ENCODE results near the gene ETNK2.

ETNK2 gene

DNA sequence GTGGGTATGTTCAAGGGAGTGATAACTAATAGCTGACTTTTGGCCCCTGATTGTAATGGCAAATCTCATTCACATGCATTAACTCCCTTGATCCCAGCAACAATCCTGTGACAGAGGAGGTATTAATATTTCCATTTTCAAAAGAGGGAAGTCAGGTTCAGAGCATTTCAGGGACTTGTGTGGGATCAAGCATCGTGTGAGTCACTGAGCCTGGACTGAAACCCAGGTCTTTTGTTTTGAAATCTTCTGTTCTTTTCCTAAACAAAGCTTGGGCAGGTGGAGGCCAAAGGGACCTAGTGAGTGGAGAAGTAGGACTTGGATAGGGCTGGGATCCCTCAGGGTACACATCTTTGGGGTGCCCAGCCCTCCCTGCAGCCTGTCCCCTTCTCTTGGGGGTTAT lies 37.9 kb downstream of the ETNK2 start:
- H3K27me3 ChIP-seq (ENCODE audit: control insufficient read depth in 1 of 2, insufficient read depth in 2 of 2, low read length in 2 of 2) = no peaks in the 10 kb centered on the region
- no peaks in the 10 kb centered on the region for H3K9me3 ChIP-seq (ENCODE audit: control insufficient read depth in 1 of 2, low read length in 2 of 2)
- H3K4me1 ChIP-seq (ENCODE audit: control insufficient read depth in 1 of 2, insufficient read depth in 2 of 2, low read length in 2 of 2) = peaks cover 0 to 3% of the 10 kb centered on the region in 2 donors
- no peak overlapping the region for H3K4me3 ChIP-seq (ENCODE audit: low read depth in 1 of 2, low read length in 2 of 2)
- H3K9ac ChIP-seq (ENCODE audit: low read depth in 1 of 2, low read length in 2 of 2) = no peak overlapping the region
- H3K36me3 ChIP-seq (ENCODE audit: control insufficient read depth in 1 of 2, insufficient read depth in 2 of 2, low read length in 2 of 2) = peaks cover 4 to 26% of the 10 kb centered on the region in 2 donors
- no peak overlapping the region for H3K27ac ChIP-seq (ENCODE audit: low read depth, low read length)

DNA sequence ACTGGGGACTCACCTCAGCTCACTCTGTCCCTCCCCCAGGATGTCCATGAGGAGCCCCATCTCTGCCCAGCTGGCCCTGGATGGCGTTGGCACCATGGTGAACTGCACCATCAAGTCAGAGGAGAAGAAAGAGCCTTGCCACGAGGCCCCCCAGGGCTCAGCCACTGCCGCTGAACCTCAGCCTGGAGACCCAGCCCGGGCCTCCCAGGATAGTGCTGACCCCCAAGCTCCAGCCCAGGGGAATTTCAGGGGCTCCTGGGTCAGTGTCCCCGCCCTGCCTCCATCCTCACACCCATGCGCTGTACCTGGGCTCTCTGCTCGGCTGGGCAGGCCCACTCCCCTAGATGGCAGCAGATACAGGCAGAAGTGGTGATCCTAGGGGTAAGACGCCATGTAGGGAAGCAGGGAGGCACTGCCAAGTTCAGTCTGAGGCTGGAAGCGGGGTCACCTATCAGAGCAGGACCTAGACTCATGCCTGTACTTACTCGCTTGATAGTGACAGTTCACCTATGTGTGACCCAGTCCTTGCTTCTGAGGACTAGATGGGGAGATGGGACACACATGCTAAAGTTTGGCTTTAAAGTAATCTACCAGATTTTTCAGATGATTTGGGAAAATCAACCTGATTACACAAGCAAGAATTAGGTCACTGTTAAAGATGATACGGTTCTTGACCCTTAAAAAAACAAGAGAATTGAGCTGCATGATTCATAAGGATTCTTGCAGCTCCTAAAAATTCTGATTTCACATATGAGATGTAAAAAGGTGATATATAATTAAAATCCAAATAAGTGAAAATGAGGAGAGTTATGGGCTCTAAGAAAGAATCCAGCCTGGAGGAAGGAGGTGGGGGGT lies 38.7 kb downstream of the ETNK2 start:
- H3K27me3 ChIP-seq (ENCODE audit: control insufficient read depth in 1 of 2, insufficient read depth in 2 of 2, low read length in 2 of 2) = no peaks in the 10 kb centered on the region
- peaks cover 0 to 3% of the 10 kb centered on the region in 2 donors for H3K4me1 ChIP-seq (ENCODE audit: control insufficient read depth in 1 of 2, insufficient read depth in 2 of 2, low read length in 2 of 2)
- no peak overlapping the region for H3K9ac ChIP-seq (ENCODE audit: low read depth in 1 of 2, low read length in 2 of 2)
- no peak overlapping the region for H3K27ac ChIP-seq (ENCODE audit: low read depth, low read length)
- peaks cover 4 to 19% of the 10 kb centered on the region in 2 donors for H3K36me3 ChIP-seq (ENCODE audit: control insufficient read depth in 1 of 2, insufficient read depth in 2 of 2, low read length in 2 of 2)
- H3K9me3 ChIP-seq (ENCODE audit: control insufficient read depth in 1 of 2, low read length in 2 of 2) = no peaks in the 10 kb centered on the region
- H3K4me3 ChIP-seq (ENCODE audit: low read depth in 1 of 2, low read length in 2 of 2) = no peak overlapping the region

DNA sequence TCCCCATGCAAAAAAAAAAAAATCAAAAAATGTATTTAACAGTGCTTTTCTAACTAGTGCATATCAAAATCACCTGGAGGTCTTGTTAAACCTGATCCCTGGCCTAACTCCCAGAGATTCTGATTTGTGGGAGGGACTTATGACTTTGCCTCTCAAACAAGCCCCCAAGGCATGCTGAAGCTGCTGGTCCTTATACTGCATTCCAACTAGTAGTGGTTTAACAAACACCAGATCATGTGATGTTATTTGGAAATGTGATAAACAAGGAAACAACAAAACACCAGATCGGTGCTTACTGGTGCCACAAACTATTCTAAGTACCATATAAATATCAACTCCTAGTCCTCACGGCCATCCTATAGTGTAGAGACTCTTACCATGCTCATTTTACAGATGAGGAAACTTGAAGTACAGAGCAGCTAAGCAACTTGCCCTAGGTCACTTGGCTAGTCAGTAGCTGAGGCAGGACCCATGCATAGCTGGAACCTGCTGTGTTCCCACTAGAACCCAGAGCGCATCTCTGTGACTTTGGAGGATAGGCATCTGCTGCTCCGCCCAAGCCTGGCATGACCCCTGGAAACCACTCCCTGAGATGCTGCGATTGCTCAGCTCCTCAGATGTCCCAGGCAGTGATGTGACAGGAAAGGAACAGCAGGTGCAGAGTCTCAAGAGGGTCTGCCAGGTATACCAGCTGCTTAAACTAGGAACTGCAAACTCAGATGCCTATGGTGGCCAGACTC lies 40.8 kb downstream of the ETNK2 start:
- Histone ChIP-seq H3K36me3 (ENCODE audit: control insufficient read depth in 1 of 2, insufficient read depth in 2 of 2, low read length in 2 of 2) (peaks cover 0 to 8% of the 10 kb centered on the region in 2 donors), H3K9ac (ENCODE audit: low read depth in 1 of 2, low read length in 2 of 2) (no peak overlapping the region), H3K4me1 (ENCODE audit: control insufficient read depth in 1 of 2, insufficient read depth in 2 of 2, low read length in 2 of 2) (peaks cover 0 to 3% of the 10 kb centered on the region in 2 donors), H3K9me3 (ENCODE audit: control insufficient read depth in 1 of 2, low read length in 2 of 2) (no peaks in the 10 kb centered on the region), H3K27me3 (ENCODE audit: control insufficient read depth in 1 of 2, insufficient read depth in 2 of 2, low read length in 2 of 2) (no peaks in the 10 kb centered on the region), H3K27ac (ENCODE audit: low read depth, low read length) (no peak overlapping the region), H3K4me3 (ENCODE audit: low read depth in 1 of 2, low read length in 2 of 2) (no peak overlapping the region)

DNA sequence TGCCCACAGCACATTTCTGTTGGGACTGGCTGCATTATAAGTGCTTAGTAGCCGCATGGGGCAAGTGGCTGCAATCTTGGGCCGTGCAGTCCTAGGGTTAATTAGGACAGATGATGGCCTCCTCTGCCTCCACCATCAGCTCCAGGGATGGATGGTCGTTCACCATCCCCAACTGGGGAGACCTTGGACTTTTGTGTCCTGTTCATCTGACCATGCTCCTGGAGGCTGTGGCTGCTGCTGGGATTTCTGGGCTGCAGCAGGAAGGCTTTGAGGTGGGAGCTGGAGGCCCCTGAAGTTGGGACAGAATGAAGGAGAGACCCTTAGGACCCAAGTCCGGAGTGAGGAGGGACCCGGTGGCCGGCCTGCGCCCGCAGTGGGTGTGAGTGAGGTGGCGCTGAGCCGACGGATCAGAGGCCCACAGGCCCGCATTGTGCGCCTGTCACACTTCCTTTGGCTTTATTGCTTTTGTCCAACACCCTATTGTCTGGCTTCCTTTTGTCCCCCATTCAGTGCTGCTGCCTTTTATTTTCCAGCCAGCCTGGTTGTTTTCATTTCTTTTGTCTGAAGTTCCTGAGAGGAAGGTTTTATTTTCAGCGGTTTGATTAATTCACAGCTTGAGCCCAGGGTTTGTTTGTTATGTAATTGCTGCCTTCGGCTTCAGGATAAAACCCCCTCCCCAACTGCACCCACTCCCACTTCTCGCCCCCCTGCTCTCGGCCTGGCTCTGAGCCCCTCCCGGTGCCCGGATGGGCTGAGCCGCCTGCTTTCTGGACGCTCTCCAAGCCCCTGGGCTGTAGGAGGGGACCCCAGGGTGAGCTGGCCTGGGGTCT lies 43.3 kb downstream of the ETNK2 start:
- no peak overlapping the region for H3K27ac ChIP-seq (ENCODE audit: low read depth, low read length)
- peaks cover 12 to 17% of the 10 kb centered on the region in 2 donors for H3K4me1 ChIP-seq (ENCODE audit: control insufficient read depth in 1 of 2, insufficient read depth in 2 of 2, low read length in 2 of 2)
- H3K9ac ChIP-seq (ENCODE audit: low read depth in 1 of 2, low read length in 2 of 2) = no peak overlapping the region
- H3K27me3 ChIP-seq (ENCODE audit: control insufficient read depth in 1 of 2, insufficient read depth in 2 of 2, low read length in 2 of 2) = no peaks in the 10 kb centered on the region
- no peak overlapping the region for H3K4me3 ChIP-seq (ENCODE audit: low read depth in 1 of 2, low read length in 2 of 2)
- H3K36me3 ChIP-seq (ENCODE audit: control insufficient read depth in 1 of 2, insufficient read depth in 2 of 2, low read length in 2 of 2) = no peaks in the 10 kb centered on the region
- H3K9me3 ChIP-seq (ENCODE audit: control insufficient read depth in 1 of 2, low read length in 2 of 2) = no peaks in the 10 kb centered on the region

DNA sequence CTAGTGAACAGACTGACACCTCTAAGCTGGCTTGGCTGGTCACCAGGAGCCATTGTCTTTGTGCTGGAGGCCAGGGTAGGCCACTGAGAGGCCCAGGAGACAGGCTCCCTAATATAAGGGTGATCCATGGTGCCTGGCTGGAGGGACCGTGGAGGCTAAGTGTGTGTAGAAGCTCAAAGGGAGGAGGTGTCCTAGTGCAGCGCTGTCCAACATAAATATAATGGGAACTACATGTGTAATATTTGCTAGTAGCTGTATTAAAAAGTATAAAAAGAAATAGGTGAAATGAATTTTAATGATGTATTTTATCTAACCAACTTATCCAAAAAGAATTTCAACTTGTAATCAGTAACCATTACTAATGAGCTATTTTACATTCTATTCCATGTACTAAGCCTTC lies 44.0 kb downstream of the ETNK2 start:
- no peaks in the 10 kb centered on the region for H3K27me3 ChIP-seq (ENCODE audit: control insufficient read depth in 1 of 2, insufficient read depth in 2 of 2, low read length in 2 of 2)
- no peaks in the 10 kb centered on the region for H3K9me3 ChIP-seq (ENCODE audit: control insufficient read depth in 1 of 2, low read length in 2 of 2)
- no peaks in the 10 kb centered on the region for H3K36me3 ChIP-seq (ENCODE audit: control insufficient read depth in 1 of 2, insufficient read depth in 2 of 2, low read length in 2 of 2)
- H3K9ac ChIP-seq (ENCODE audit: low read depth in 1 of 2, low read length in 2 of 2) = no peak overlapping the region
- H3K27ac ChIP-seq (ENCODE audit: low read depth, low read length) = no peak overlapping the region
- H3K4me1 ChIP-seq (ENCODE audit: control insufficient read depth in 1 of 2, insufficient read depth in 2 of 2, low read length in 2 of 2) = peaks cover 19 to 20% of the 10 kb centered on the region in 2 donors
- H3K4me3 ChIP-seq (ENCODE audit: low read depth in 1 of 2, low read length in 2 of 2) = no peak overlapping the region

DNA sequence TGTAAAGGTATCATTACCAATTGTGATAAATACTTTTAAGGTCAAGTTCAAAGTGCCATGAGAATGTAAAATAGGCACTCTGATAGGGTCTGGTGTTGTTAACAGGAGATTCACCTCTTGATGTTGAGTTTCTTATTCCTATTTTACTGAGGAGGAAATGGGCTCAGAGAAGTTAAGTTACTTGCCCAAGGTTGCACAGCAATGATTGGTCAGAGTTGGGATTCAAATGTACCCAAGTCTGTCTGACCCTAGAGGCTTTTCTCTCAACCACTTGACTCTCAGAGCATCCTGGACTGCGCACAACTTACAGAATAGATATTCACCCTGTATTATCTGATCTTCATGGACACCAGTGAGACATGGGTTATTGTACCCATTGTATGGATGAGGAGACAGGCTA lies 45.0 kb downstream of the ETNK2 start:
- no peak overlapping the region for H3K4me3 ChIP-seq (ENCODE audit: low read depth in 1 of 2, low read length in 2 of 2)
- H3K27ac ChIP-seq (ENCODE audit: low read depth, low read length) = no peak overlapping the region
- H3K9ac ChIP-seq (ENCODE audit: low read depth in 1 of 2, low read length in 2 of 2) = no peak overlapping the region
- no peaks in the 10 kb centered on the region for H3K36me3 ChIP-seq (ENCODE audit: control insufficient read depth in 1 of 2, insufficient read depth in 2 of 2, low read length in 2 of 2)
- H3K27me3 ChIP-seq (ENCODE audit: control insufficient read depth in 1 of 2, insufficient read depth in 2 of 2, low read length in 2 of 2) = no peaks in the 10 kb centered on the region
- H3K9me3 ChIP-seq (ENCODE audit: control insufficient read depth in 1 of 2, low read length in 2 of 2) = no peaks in the 10 kb centered on the region
- peaks cover 29 to 31% of the 10 kb centered on the region in 2 donors for H3K4me1 ChIP-seq (ENCODE audit: control insufficient read depth in 1 of 2, insufficient read depth in 2 of 2, low read length in 2 of 2)

DNA sequence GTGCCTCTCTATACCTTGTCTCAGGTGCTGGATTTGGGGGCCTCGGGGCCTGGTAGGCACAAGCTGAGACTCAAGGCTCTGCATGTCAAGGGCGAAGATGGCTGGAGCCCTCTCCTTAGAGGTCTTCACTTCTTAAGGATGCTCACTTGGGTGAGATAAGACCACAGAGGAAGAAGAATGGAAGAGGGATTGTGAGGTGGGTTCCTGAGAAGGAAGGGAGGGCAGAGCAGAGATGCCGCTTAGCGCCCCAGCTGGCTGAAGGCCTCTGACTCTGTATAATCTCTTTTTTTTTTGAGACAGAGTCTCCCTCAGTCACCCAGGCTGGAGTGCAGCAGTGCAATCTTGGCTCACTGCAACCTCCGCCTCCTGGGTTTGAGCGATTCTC lies 46.7 kb downstream of the ETNK2 start:
- Histone ChIP-seq H3K27me3 (ENCODE audit: control insufficient read depth in 1 of 2, insufficient read depth in 2 of 2, low read length in 2 of 2) (no peaks in the 10 kb centered on the region), H3K4me1 (ENCODE audit: control insufficient read depth in 1 of 2, insufficient read depth in 2 of 2, low read length in 2 of 2) (peaks cover 29 to 34% of the 10 kb centered on the region in 2 donors), H3K9ac (ENCODE audit: low read depth in 1 of 2, low read length in 2 of 2) (no peak overlapping the region), H3K36me3 (ENCODE audit: control insufficient read depth in 1 of 2, insufficient read depth in 2 of 2, low read length in 2 of 2) (no peaks in the 10 kb centered on the region), H3K27ac (ENCODE audit: low read depth, low read length) (no peak overlapping the region), H3K9me3 (ENCODE audit: control insufficient read depth in 1 of 2, low read length in 2 of 2) (no peaks in the 10 kb centered on the region), H3K4me3 (ENCODE audit: low read depth in 1 of 2, low read length in 2 of 2) (no peak overlapping the region)

DNA sequence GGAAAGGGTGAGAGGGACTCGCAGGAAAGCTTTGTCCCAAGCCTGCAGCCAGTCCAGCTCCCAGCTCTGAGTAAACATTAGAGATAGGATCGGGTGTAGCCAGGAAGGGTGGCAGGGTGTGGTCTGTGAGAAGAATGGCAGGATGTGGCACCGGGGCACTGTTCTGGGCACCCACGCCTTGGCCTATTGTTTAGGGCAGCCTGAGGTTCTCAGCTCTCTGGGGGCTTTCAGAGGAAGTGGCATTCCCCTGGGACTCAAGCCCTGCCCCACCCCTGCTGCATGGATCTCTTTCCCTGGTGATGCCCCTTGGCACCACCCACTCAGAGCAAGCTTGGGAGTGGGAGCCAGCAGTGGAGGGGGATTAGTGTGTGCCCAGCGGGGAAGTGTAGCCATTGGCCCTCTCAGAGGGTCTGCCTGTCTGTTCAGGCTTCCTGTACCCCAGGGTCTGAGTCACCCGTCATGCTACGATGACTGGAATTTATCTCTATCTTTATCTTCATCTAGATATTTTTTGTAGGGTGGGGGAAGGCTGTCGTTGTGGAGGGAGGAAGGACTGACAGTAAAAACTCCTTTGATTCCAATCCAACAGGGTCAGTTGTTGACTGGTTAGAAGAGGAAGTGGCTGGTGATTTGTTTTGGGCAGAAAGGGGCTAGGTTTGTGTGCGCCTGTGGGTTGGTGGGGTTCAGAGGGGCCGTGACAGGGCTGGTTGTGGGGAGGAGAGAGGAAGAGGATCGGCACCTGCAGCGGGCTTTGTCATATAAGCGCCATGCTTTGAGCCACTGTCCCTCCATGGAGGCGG lies 47.3 kb downstream of the ETNK2 start:
- no peak overlapping the region for H3K9ac ChIP-seq (ENCODE audit: low read depth in 1 of 2, low read length in 2 of 2)
- no peaks in the 10 kb centered on the region for H3K27me3 ChIP-seq (ENCODE audit: control insufficient read depth in 1 of 2, insufficient read depth in 2 of 2, low read length in 2 of 2)
- H3K9me3 ChIP-seq (ENCODE audit: control insufficient read depth in 1 of 2, low read length in 2 of 2) = no peaks in the 10 kb centered on the region
- H3K27ac ChIP-seq (ENCODE audit: low read depth, low read length) = no peak overlapping the region
- H3K4me3 ChIP-seq (ENCODE audit: low read depth in 1 of 2, low read length in 2 of 2) = no peak overlapping the region
- peaks cover 29 to 34% of the 10 kb centered on the region in 2 donors for H3K4me1 ChIP-seq (ENCODE audit: control insufficient read depth in 1 of 2, insufficient read depth in 2 of 2, low read length in 2 of 2)
- no peaks in the 10 kb centered on the region for H3K36me3 ChIP-seq (ENCODE audit: control insufficient read depth in 1 of 2, insufficient read depth in 2 of 2, low read length in 2 of 2)

DNA sequence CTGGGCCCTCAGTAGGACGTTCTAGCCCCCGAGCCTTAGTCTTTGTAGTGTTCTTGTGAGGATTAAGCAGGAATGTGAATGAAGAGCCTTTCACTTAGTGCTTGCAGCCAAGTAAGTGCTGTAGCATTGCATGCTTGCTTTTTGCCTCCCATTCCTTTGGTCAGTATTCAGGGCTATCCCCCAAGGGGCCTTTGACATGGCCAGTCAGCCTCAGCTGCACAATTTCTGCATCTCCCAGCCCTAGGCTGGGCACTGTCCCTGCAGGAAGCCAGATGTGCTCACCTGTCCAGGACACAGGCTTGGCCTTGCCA lies 48.5 kb downstream of the ETNK2 start:
- no peaks in the 10 kb centered on the region for H3K36me3 ChIP-seq (ENCODE audit: control insufficient read depth in 1 of 2, insufficient read depth in 2 of 2, low read length in 2 of 2)
- H3K9ac ChIP-seq (ENCODE audit: low read depth in 1 of 2, low read length in 2 of 2) = no peak overlapping the region
- H3K9me3 ChIP-seq (ENCODE audit: control insufficient read depth in 1 of 2, low read length in 2 of 2) = no peaks in the 10 kb centered on the region
- no peak overlapping the region for H3K4me3 ChIP-seq (ENCODE audit: low read depth in 1 of 2, low read length in 2 of 2)
- H3K27me3 ChIP-seq (ENCODE audit: control insufficient read depth in 1 of 2, insufficient read depth in 2 of 2, low read length in 2 of 2) = no peaks in the 10 kb centered on the region
- H3K27ac ChIP-seq (ENCODE audit: low read depth, low read length) = no peak overlapping the region
- peaks cover 29 to 34% of the 10 kb centered on the region in 2 donors for H3K4me1 ChIP-seq (ENCODE audit: control insufficient read depth in 1 of 2, insufficient read depth in 2 of 2, low read length in 2 of 2)

All from duodenal mucosa (tissue), 2 donors.